Measurements from ENCODE around the gene SNN. TPM values are rescaled to one million over a fixed set of nuclear protein-coding genes. Genes with fewer than 3 reads are reported as not detected.
A peak's percentile ranks its signal among the peaks of the same experiment; 100 is the strongest.

SNN gene
- total RNA-seq, 1 experiment from 2014 or later = 65.2 TPM

- no peak for TF ChIP-seq NFE2L1 (CRISPR knock-in tag; IDR thresholded peaks at IDR 0.05)
These were observed 6.7 kb downstream of the SNN start (continued) for GRCh38 chr16:11674818-11675560.

GRCh38 chr16:11675561-11676511, 7.6 kb downstream of the SNN start:
- DNase-seq (ENCODE audit: low spot score) (no peak), ATAC-seq (no peak; the same call in 1 of the 2 replicates)
- CTCF ChIA-PET = interaction anchor here (0.5 to 1.8 kb wide), 3 partner anchors 10 to 116 kb away, joined by 3 to 5 read pairs (median 5); no protein-coding TSS in a partner anchor
- TF ChIP-seq RELA (CRISPR knock-in tag; IDR thresholded peaks at IDR 0.05; ENCODE audit: borderline replicate concordance) (0 out of 2 replicates have a peak, but pooled peaks have one; percentile 23), MAX (CRISPR knock-in tag; IDR thresholded peaks at IDR 0.05) (no peak)
- peaks cover 38% of the 10 kb centered on the region for H3K4me1 Mint-ChIP-seq
- H3K9me3 Mint-ChIP-seq = no peaks in the 10 kb centered on the region
- no peak overlapping the region for H3K4me3 Mint-ChIP-seq
- POLR2A ChIA-PET = interaction anchor here (0.7 to 1.3 kb wide), 2 partner anchors 8 to 1381 kb away, joined by 4 to 7 read pairs; no protein-coding TSS in a partner anchor
- H3K27ac Mint-ChIP-seq = peak overlapping the region; percentile 57
- H3K36me3 Mint-ChIP-seq = peaks cover 38% of the 10 kb centered on the region
- no peaks in the 10 kb centered on the region for H3K27me3 Mint-ChIP-seq (ENCODE audit: low read depth)

GRCh38 chr16:11676799-11677198, 8.5 kb downstream of the SNN start:
- DNase-seq (ENCODE audit: low spot score) = no peak
- CTCF ChIA-PET = interaction anchor here (1.5 kb wide), 1 partner anchor 10 kb away, joined by 3 read pairs; no protein-coding TSS in a partner anchor
- Mint-ChIP-seq H3K9me3 (no peaks in the 10 kb centered on the region), H3K4me3 (no peak overlapping the region), H3K27ac (peak overlapping the region; percentile 91), H3K4me1 (peaks cover 38% of the 10 kb centered on the region), H3K27me3 (ENCODE audit: low read depth) (no peaks in the 10 kb centered on the region), H3K36me3 (peaks cover 38% of the 10 kb centered on the region)
- POLR2A ChIA-PET = interaction anchor here (1.3 kb wide), 1 partner anchor 9 kb away, joined by 4 read pairs; no protein-coding TSS in a partner anchor
- no peak for ATAC-seq
- no peak for TF ChIP-seq RELA (CRISPR knock-in tag; IDR thresholded peaks at IDR 0.05; ENCODE audit: borderline replicate concordance)
- TF ChIP-seq ZBTB43 (CRISPR knock-in tag; IDR thresholded peaks at IDR 0.05) = no peak
- no peak for TF ChIP-seq EMX1 (CRISPR knock-in tag; IDR thresholded peaks at IDR 0.05)
- no peak for TF ChIP-seq E2F4 (CRISPR knock-in tag; IDR thresholded peaks at IDR 0.05; ENCODE audit: borderline replicate concordance, low read depth)
- no peak for TF ChIP-seq ATF3 (CRISPR knock-in tag; conservative IDR thresholded peaks at IDR 0.05)
- no peak for TF ChIP-seq NR2C2 (CRISPR knock-in tag; IDR thresholded peaks at IDR 0.05)
- TF ChIP-seq ZNF281 (CRISPR knock-in tag; IDR thresholded peaks at IDR 0.05) = no peak
- no peak for TF ChIP-seq ZNF138 (CRISPR knock-in tag; conservative IDR thresholded peaks at IDR 0.05)
- TF ChIP-seq JUN (CRISPR knock-in tag; IDR thresholded peaks at IDR 0.05) = no peak
- TF ChIP-seq NFE2L1 (CRISPR knock-in tag; IDR thresholded peaks at IDR 0.05) = no peak
- TF ChIP-seq TP53 (CRISPR knock-in tag; IDR thresholded peaks at IDR 0.05) = no peak
- TF ChIP-seq ZNF263 (CRISPR knock-in tag; IDR thresholded peaks at IDR 0.05; ENCODE audit: low read depth) = no peak
- TF ChIP-seq ATF2 (CRISPR knock-in tag; IDR thresholded peaks at IDR 0.05; ENCODE audit: borderline replicate concordance, low read depth) = no peak
- no peak for TF ChIP-seq ZNF121 (CRISPR knock-in tag; IDR thresholded peaks at IDR 0.05)
